ENCODE measurements around the gene VIPR2. TPM values are rescaled to one million over a fixed set of nuclear protein-coding genes. Genes with fewer than 3 reads are reported as not detected.
"Not testable (repeated sequence)": the region's sequence is repeated elsewhere in the genome, so short reads cannot be mapped to it uniquely, and the experiment has no call there.

The VIPR2 gene
- total and polyA plus RNA-seq, 4 donors: 0.02 to 0.91 (median 0.73) TPM

DNA sequence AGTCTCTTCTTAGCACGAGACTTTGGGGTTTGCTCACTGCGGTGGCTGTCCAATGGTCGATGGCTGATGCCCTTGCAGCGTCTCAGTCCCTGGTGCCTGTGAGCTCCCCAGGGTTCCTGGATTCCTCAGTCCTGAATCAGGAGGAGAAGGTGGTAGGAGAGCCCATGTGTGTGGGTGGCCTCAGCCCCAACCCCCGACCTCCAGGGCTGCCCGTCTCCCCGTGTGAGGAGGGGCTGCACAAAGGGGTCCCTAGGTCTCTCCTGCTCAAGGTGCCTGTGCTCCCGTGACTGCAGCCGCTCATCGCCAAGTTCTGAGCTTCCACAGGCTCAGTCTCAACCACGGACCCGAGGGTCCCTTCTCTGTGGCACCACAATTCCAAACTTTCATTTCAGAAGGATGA, 142.9 kb downstream of the VIPR2 start:
- H3K27me3 ChIP-seq (ENCODE audit: control insufficient read depth in 3 of 3, insufficient read depth in 3 of 3, low read length in 2 of 3): peaks cover 0 to 3% (median 0%) of the 10 kb centered on the region in 3 donors
- TF ChIP-seq, protein P1, sequence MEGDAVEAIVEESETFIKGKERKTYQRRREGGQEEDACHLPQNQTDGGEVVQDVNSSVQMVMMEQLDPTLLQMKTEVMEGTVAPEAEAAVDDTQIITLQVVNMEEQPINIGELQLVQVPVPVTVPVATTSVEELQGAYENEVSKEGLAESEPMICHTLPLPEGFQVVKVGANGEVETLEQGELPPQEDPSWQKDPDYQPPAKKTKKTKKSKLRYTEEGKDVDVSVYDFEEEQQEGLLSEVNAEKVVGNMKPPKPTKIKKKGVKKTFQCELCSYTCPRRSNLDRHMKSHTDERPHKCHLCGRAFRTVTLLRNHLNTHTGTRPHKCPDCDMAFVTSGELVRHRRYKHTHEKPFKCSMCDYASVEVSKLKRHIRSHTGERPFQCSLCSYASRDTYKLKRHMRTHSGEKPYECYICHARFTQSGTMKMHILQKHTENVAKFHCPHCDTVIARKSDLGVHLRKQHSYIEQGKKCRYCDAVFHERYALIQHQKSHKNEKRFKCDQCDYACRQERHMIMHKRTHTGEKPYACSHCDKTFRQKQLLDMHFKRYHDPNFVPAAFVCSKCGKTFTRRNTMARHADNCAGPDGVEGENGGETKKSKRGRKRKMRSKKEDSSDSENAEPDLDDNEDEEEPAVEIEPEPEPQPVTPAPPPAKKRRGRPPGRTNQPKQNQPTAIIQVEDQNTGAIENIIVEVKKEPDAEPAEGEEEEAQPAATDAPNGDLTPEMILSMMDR (IDR thresholded peaks at IDR 0.05; ENCODE audit: control extremely low read depth, extremely low read depth): no peak
- H3K4me3 ChIP-seq: no peak overlapping the region
- DNase-seq: no peak
- peaks cover 0 to 5% (median 0%) of the 10 kb centered on the region in 5 donors for H3K4me1 ChIP-seq (ENCODE audit: control insufficient read depth in 5 of 5, insufficient read depth in 5 of 5, low read length in 5 of 5)
- ATAC-seq (ENCODE audit: insufficient read depth, low FRiP score): no peak
- no peak overlapping the region for H3K27ac ChIP-seq (ENCODE audit: low read depth in 1 of 2, low read length in 1 of 2)
- WGBS, 2 donors: 92 to 93% methylated on average over 12 of the region's 12 CpGs
- H3K36me3 ChIP-seq (ENCODE audit: control insufficient read depth in 4 of 4, insufficient read depth in 4 of 4, low read length in 4 of 4): no peaks in the 10 kb centered on the region
- H3K9me3 ChIP-seq (ENCODE audit: control insufficient read depth in 4 of 4, insufficient read depth in 3 of 4, low read length in 3 of 4): no peaks in the 10 kb centered on the region
- H3K9ac ChIP-seq (ENCODE audit: insufficient read depth in 1 of 2, low read length in 2 of 2): no peak overlapping the region

DNA sequence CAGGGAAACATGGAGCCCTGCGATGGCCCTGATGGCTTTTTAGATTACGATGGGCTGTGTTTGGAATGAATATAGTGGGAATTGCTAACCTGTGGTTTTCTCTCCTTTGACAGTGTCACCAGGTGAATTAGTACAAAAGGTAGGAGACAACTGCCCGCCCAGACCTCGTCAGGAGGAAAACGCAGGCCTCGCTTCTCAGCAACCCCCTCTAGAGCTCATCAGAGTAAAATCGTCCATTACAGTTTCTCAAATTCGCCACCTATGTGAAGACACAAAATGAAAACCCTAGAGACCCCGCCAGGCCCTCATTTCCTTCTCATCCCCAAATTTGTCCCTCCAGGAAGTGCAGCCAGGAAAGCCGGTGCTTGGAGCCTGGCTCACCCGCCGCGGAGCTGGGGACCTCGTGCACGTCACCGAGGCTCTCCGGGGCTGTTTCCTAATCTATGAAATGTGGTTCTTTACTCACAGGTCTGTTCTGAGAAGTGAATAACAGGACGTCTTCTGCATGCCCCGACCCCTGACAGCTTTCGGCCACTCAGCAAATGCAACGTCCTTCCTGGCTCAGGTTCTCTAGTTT, 143.7 kb downstream of the VIPR2 start:
- no peak for DNase-seq
- Histone ChIP-seq H3K27ac (ENCODE audit: low read depth in 1 of 2, low read length in 1 of 2) (no peak overlapping the region), H3K4me1 (ENCODE audit: control insufficient read depth in 5 of 5, insufficient read depth in 5 of 5, low read length in 5 of 5) (peaks cover 0 to 7% (median 0%) of the 10 kb centered on the region in 5 donors), H3K9me3 (ENCODE audit: control insufficient read depth in 4 of 4, insufficient read depth in 3 of 4, low read length in 3 of 4) (no peaks in the 10 kb centered on the region), H3K27me3 (ENCODE audit: control insufficient read depth in 3 of 3, insufficient read depth in 3 of 3, low read length in 2 of 3) (peaks cover 0 to 6% (median 0%) of the 10 kb centered on the region in 3 donors), H3K9ac (ENCODE audit: insufficient read depth in 1 of 2, low read length in 2 of 2) (no peak overlapping the region), H3K36me3 (ENCODE audit: control insufficient read depth in 4 of 4, insufficient read depth in 4 of 4, low read length in 4 of 4) (no peaks in the 10 kb centered on the region), H3K4me3 (no peak overlapping the region)
- WGBS, 2 donors: 74 to 78% methylated on average over 21 of the region's 21 CpGs
- ATAC-seq (ENCODE audit: insufficient read depth, low FRiP score): no peak
- TF ChIP-seq, protein P1 (IDR thresholded peaks at IDR 0.05; ENCODE audit: control extremely low read depth, extremely low read depth): no peak

DNA sequence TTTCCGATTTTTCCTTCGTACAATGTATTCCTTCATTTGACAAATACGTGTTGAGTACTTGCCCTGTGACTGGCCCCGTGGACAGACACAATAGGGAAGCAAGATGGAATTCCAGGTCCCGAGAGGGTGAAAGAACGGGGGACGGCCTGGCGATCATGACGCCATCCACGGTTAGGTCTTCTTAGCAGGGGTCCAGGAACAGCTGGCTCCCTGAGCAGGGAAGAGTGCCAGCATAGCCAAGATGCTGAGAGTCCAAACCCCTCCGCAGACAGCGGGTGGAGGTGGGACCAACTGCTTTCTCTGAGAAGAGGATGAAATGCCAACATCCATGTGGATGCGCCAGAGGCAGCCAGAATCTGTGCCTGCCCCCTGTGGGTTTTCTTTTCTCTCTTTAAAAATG, 144.6 kb downstream of the VIPR2 start:
- DNase-seq: no peak
- Histone ChIP-seq H3K27ac (ENCODE audit: low read depth in 1 of 2, low read length in 1 of 2) (no peak overlapping the region), H3K9me3 (ENCODE audit: control insufficient read depth in 4 of 4, insufficient read depth in 3 of 4, low read length in 3 of 4) (peaks cover 0 to 4% (median under 1%) of the 10 kb centered on the region in 4 donors), H3K4me3 (no peak overlapping the region), H3K9ac (ENCODE audit: insufficient read depth in 1 of 2, low read length in 2 of 2) (no peak overlapping the region), H3K27me3 (ENCODE audit: control insufficient read depth in 3 of 3, insufficient read depth in 3 of 3, low read length in 2 of 3) (peaks cover 0 to 11% (median under 1%) of the 10 kb centered on the region in 3 donors), H3K36me3 (ENCODE audit: control insufficient read depth in 4 of 4, insufficient read depth in 4 of 4, low read length in 4 of 4) (no peaks in the 10 kb centered on the region), H3K4me1 (ENCODE audit: control insufficient read depth in 5 of 5, insufficient read depth in 5 of 5, low read length in 5 of 5) (peaks cover 0 to 7% (median 0%) of the 10 kb centered on the region in 5 donors)
- ATAC-seq (ENCODE audit: insufficient read depth, low FRiP score): no peak
- WGBS, 2 donors: 89 to 91% methylated on average over 13 of the region's 13 CpGs
- TF ChIP-seq, protein P1 (IDR thresholded peaks at IDR 0.05; ENCODE audit: control extremely low read depth, extremely low read depth): no peak

DNA sequence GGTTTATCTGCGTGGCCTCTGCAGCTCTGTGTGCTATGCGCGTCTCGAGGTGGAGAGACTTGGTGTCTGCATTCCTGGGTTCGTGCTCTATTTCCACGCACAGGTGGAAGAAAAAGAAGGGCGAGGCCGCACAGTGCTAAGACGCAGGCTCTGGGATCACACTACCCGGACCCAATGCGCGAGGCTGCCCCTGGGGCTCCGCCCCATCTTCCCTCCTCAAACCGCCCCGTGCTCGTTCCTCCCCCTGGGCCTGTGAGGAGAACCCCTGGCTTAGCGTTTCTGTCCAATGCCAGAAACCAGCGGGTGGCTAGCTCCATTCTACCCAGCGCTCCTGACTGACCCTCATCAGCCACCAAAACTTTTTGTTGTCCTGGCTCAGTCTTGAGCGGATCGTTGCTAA, 145.2 kb downstream of the VIPR2 start:
- no peak for DNase-seq
- no peak for ATAC-seq (ENCODE audit: insufficient read depth, low FRiP score)

DNA sequence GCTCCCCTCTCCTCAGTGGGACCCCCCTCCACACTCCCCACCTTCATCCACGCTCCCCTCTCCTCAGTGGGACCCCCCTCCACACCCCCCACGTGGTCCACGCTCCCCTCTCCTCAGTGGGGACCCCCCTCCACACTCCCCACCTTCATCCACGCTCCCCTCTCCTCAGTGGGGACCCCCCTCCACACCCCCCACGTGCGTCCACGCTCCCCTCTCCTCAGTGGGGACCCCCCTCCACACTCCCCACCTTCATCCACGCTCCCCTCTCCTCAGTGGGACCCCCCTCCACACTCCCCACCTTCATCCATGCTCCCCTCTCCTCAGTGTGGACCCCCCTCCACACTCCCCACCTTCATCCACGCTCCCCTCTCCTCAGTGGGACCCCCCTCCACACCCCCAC, 146.4 kb downstream of the VIPR2 start:
- WGBS, 2 donors: 86% methylated on average over 5 to 7 of the region's 9 CpGs
- H3K4me1 ChIP-seq (ENCODE audit: control insufficient read depth in 5 of 5, insufficient read depth in 5 of 5, low read length in 5 of 5); ATAC-seq (ENCODE audit: insufficient read depth, low FRiP score); H3K27ac ChIP-seq (ENCODE audit: low read depth in 1 of 2, low read length in 1 of 2); DNase-seq; H3K4me3 ChIP-seq; H3K9ac ChIP-seq (ENCODE audit: insufficient read depth in 1 of 2, low read length in 2 of 2); H3K36me3 ChIP-seq (ENCODE audit: control insufficient read depth in 4 of 4, insufficient read depth in 4 of 4, low read length in 4 of 4): not testable (repeated sequence)
- Histone ChIP-seq H3K27me3 (ENCODE audit: control insufficient read depth in 3 of 3, insufficient read depth in 3 of 3, low read length in 2 of 3) (peaks cover 3 to 19% (median 10%) of the 10 kb centered on the region in 3 donors), H3K9me3 (ENCODE audit: control insufficient read depth in 4 of 4, insufficient read depth in 3 of 4, low read length in 3 of 4) (peaks cover 0 to 10% (median 3%) of the 10 kb centered on the region in 4 donors)

More for the DNA sequence above, 145.2 kb downstream of the VIPR2 start:
- Histone ChIP-seq H3K9ac (ENCODE audit: insufficient read depth in 1 of 2, low read length in 2 of 2) (no peak overlapping the region), H3K27me3 (ENCODE audit: control insufficient read depth in 3 of 3, insufficient read depth in 3 of 3, low read length in 2 of 3) (peaks cover 0 to 15% (median 3%) of the 10 kb centered on the region in 3 donors), H3K9me3 (ENCODE audit: control insufficient read depth in 4 of 4, insufficient read depth in 3 of 4, low read length in 3 of 4) (peaks cover 0 to 6% (median 3%) of the 10 kb centered on the region in 4 donors), H3K4me3 (no peak overlapping the region), H3K4me1 (ENCODE audit: control insufficient read depth in 5 of 5, insufficient read depth in 5 of 5, low read length in 5 of 5) (peaks cover 0 to 7% (median 0%) of the 10 kb centered on the region in 5 donors), H3K27ac (ENCODE audit: low read depth in 1 of 2, low read length in 1 of 2) (no peak overlapping the region), H3K36me3 (ENCODE audit: control insufficient read depth in 4 of 4, insufficient read depth in 4 of 4, low read length in 4 of 4) (no peaks in the 10 kb centered on the region)
- TF ChIP-seq, protein P1 (IDR thresholded peaks at IDR 0.05; ENCODE audit: control extremely low read depth, extremely low read depth): no peak
- 90% methylated on average over 21 of the region's 21 CpGs for WGBS, 2 donors

All from lung (tissue), 12 donors.